Stimulated activated CD4-positive, alpha-beta T cell treated with anti-CD3 and anti-CD28 coated beads, TNF-alpha, amount 100 ng/mL, for 48 hours (primary cell): ENCODE measurements around the gene HPSE2.

Experiments
- DNase-seq, 3 donors: peaks; one replicate each; pipeline ENCODE4 v3.0.0-alpha.2; 2020; ENCODE audit warnings: low read depth in 3 of 3

Gene HPSE2

GRCh38 chr10:98433371-98433770, 802.3 kb downstream of the HPSE2 start:
- DNase-seq: no peak

GRCh38 chr10:98432330-98432729, 803.3 kb downstream of the HPSE2 start:
- DNase-seq: no peak

- no peak for DNase-seq
These were observed 804.6 kb downstream of the HPSE2 start for GRCh38 chr10:98431016-98431415.

GRCh38 chr10:98430427-98430826, 805.2 kb downstream of the HPSE2 start:
- DNase-seq: no peak

- DNase-seq: no peak
These were observed 806.2 kb downstream of the HPSE2 start for GRCh38 chr10:98429320-98430072.

GRCh38 chr10:98427011-98427515, 808.6 kb downstream of the HPSE2 start:
- no peak for DNase-seq

GRCh38 chr10:98425511-98426352, 809.9 kb downstream of the HPSE2 start:
- no peak for DNase-seq

- DNase-seq: no peak
These were observed 811.1 kb downstream of the HPSE2 start for GRCh38 chr10:98424295-98425254.

- DNase-seq: no peak
These were observed 811.9 kb downstream of the HPSE2 start for GRCh38 chr10:98423691-98424120.

GRCh38 chr10:98422182-98422581, 813.5 kb downstream of the HPSE2 start:
- DNase-seq: no peak

- DNase-seq: no peak
These were observed 814.9 kb downstream of the HPSE2 start for GRCh38 chr10:98420786-98421185.

GRCh38 chr10:98419469-98420261, 816.0 kb downstream of the HPSE2 start:
- DNase-seq: no peak

- DNase-seq: no peak
These were observed 816.8 kb downstream of the HPSE2 start for GRCh38 chr10:98418665-98419468.

GRCh38 chr10:98417973-98418664, 817.5 kb downstream of the HPSE2 start:
- DNase-seq: no peak

- no peak for DNase-seq
These were observed 818.1 kb downstream of the HPSE2 start for GRCh38 chr10:98417481-98417959.

GRCh38 chr10:98416606-98417388, 818.9 kb downstream of the HPSE2 start:
- DNase-seq: no peak

GRCh38 chr10:98415731-98416119, 819.9 kb downstream of the HPSE2 start:
- DNase-seq: no peak
